ENCODE measurements around the gene TENM4.

The TENM4 gene

GRCh38 chr11:78961937-78962701 is 478.7 kb downstream of the TENM4 start:
- no peak for TF ChIP-seq CTCF (IDR thresholded peaks at IDR 0.05)
- Histone ChIP-seq H3K4me3 (peak overlapping the region; percentile 52), H3K27ac (no peak overlapping the region)
- DNase-seq (ENCODE audit: low spot score): no peak

GRCh38 chr11:78961247-78961646 is 479.6 kb downstream of the TENM4 start:
- no peak for DNase-seq (ENCODE audit: low spot score)
- TF ChIP-seq CTCF (IDR thresholded peaks at IDR 0.05): no peak
- Histone ChIP-seq H3K4me3 (no peak overlapping the region), H3K27ac (no peak overlapping the region)

GRCh38 chr11:78958444-78958843 is 482.4 kb downstream of the TENM4 start:
- no peak for TF ChIP-seq CTCF (IDR thresholded peaks at IDR 0.05)
- no peak overlapping the region for H3K27ac ChIP-seq
- no peak for DNase-seq (ENCODE audit: low spot score)
- no peak overlapping the region for H3K4me3 ChIP-seq

GRCh38 chr11:78957476-78958245 is 483.2 kb downstream of the TENM4 start:
- Histone ChIP-seq H3K4me3 (no peak overlapping the region), H3K27ac (no peak overlapping the region)
- no peak for DNase-seq (ENCODE audit: low spot score)
- no peak for TF ChIP-seq CTCF (IDR thresholded peaks at IDR 0.05)

GRCh38 chr11:78954696-78955095 is 486.1 kb downstream of the TENM4 start:
- no peak for DNase-seq (ENCODE audit: low spot score)
- no peak overlapping the region for H3K27ac ChIP-seq
- H3K4me3 ChIP-seq: no peak overlapping the region
- no peak for TF ChIP-seq CTCF (IDR thresholded peaks at IDR 0.05)

- Histone ChIP-seq H3K4me3 (no peak overlapping the region), H3K27ac (no peak overlapping the region)
- no peak for TF ChIP-seq CTCF (IDR thresholded peaks at IDR 0.05)
- no peak for DNase-seq (ENCODE audit: low spot score)
Measured at GRCh38 chr11:78954261-78954660, 486.6 kb downstream of the TENM4 start.

- no peak overlapping the region for H3K27ac ChIP-seq
- no peak for DNase-seq (ENCODE audit: low spot score)
- H3K4me3 ChIP-seq: no peak overlapping the region
- TF ChIP-seq CTCF (IDR thresholded peaks at IDR 0.05): no peak
Measured at GRCh38 chr11:78952890-78953289, 487.9 kb downstream of the TENM4 start.
